Daoy (cell line): Measurements from ENCODE around the gene HIRA. TPM values are rescaled to one million over a fixed set of nuclear protein-coding genes. Genes with fewer than 3 reads are reported as not detected.

Experiments
- DNase-seq: peaks from one replicate; pipeline ENCODE4 v3.0.0-alpha.2; 2015; ENCODE audit warnings: low read depth
- total RNA-seq: library from RNA; depleted of rRNA; stranded (reverse); fragments of >200 nt; shearing (Covaris generic); gene quantifications from 2 replicates; pipeline ENCODE4 v1.2.3, GENCODE V29; 2014; rRNA removed

HIRA gene, protein sequence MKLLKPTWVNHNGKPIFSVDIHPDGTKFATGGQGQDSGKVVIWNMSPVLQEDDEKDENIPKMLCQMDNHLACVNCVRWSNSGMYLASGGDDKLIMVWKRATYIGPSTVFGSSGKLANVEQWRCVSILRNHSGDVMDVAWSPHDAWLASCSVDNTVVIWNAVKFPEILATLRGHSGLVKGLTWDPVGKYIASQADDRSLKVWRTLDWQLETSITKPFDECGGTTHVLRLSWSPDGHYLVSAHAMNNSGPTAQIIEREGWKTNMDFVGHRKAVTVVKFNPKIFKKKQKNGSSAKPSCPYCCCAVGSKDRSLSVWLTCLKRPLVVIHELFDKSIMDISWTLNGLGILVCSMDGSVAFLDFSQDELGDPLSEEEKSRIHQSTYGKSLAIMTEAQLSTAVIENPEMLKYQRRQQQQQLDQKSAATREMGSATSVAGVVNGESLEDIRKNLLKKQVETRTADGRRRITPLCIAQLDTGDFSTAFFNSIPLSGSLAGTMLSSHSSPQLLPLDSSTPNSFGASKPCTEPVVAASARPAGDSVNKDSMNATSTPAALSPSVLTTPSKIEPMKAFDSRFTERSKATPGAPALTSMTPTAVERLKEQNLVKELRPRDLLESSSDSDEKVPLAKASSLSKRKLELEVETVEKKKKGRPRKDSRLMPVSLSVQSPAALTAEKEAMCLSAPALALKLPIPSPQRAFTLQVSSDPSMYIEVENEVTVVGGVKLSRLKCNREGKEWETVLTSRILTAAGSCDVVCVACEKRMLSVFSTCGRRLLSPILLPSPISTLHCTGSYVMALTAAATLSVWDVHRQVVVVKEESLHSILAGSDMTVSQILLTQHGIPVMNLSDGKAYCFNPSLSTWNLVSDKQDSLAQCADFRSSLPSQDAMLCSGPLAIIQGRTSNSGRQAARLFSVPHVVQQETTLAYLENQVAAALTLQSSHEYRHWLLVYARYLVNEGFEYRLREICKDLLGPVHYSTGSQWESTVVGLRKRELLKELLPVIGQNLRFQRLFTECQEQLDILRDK
- 14.7 and 16.6 TPM in 2 replicates for total RNA-seq

DNA sequence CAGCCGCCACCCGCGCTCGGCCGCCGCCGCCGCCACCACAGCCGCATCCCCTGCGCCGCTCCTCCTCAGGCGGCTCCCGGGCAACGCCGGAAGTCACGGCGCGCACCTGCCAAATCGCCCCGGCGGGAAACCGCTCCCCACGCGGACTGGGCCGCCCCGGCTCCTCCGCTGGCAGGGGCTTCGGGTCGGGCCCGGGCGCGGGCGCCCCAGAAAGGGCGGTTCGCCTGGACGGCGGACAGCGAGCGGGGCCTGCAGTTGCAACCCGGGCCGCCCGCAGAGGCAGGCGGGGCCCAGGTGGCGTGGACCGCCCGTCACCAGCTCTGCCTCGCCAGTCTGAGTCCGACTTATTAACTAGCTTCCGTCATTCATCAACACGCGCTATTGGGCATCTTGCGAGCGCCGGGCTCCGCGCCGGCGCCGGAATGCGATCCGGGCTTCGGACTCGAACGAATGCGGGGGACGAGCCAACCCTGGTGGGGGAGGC is at the start of gene HIRA:
Gene HIRA (minus strand): TSS at position 85 of the 484 bp plus-strand sequence. CDS start 257 bp downstream, outside the sequence.
- peak; percentile 84 for DNase-seq

DNA sequence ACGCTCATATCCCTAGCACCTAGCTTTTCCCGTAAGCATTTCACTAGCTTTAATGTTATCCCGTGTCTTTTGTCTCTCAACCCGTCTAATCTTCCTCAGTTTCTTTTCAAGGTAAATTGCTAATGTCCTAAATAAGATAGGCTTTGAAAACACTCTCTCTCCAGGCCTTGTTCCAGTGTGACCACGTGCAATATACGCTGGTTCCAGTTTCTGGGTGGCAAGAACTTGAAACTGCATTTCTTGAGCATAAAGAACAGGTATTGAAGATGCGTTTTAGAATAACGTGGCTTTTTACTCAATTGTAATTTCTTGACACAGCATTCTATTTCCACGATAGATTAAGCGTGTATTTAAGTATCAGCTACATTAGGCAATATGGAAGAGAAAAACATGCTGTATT is 49.3 kb upstream of the HIRA start:
- DNase-seq: no peak

DNA sequence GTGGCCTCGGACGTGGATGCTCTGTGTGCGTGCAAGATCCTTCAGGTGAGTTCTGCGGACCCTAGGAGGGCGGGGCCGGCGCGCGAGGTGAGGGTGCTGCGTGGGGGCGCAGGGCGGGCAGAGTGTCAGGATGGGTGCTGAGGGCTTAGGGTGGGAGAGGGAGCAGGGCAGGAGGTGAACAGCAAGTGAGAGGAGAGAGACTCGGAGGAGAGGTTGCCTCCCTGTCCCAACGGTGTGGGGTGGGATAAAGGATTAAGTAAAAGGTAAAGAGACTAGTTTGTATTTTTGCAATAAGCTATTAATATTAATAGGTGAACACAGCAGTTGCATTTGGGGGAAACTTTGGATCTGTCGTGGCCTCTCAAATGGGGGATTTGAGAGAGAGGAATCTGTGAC is 48.6 kb upstream of the HIRA start:
- DNase-seq: no peak

DNA sequence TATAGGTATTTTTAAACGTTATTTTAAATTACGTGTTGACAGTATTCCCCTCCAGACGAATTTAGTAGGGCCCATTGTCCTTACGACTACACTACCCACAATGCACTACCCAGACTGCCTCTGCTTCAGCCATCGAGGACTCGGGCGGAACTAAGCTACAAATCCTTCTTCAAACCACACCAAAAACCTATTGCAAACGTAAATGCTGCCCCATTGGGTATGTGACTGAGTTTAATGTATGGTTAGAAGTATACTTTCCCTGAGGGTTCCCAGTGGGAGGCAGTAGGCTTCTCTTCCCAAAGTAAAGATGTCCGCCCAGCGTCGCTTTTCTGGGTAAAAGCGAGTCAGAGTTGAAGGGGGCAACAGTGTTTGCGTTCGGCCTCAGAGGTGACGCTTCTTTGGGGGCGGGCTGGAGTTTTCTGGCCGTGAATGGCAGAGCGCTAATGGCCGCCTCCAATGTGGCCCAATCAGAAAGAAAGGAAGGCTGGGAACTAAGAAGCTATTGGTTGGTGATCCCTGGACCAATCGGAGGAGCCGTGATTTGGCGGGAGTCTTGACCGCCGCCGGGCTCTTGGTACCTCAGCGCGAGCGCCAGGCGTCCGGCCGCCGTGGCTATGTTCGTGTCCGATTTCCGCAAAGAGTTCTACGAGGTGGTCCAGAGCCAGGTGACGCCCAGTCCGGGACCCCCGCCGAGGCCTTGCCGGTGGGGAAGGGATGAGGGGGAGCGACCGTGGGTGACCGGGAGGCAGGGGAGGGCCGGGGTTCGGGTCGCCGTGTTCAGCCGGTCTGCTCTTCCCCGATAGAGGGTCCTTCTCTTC is 48.0 kb upstream of the HIRA start, which contains the start of gene CDC45:
Gene CDC45 (plus strand): TSS at position 566 of the 818 bp plus-strand sequence. CDS start 49 bp downstream, at position 615.
- DNase-seq: peak; percentile 98

DNA sequence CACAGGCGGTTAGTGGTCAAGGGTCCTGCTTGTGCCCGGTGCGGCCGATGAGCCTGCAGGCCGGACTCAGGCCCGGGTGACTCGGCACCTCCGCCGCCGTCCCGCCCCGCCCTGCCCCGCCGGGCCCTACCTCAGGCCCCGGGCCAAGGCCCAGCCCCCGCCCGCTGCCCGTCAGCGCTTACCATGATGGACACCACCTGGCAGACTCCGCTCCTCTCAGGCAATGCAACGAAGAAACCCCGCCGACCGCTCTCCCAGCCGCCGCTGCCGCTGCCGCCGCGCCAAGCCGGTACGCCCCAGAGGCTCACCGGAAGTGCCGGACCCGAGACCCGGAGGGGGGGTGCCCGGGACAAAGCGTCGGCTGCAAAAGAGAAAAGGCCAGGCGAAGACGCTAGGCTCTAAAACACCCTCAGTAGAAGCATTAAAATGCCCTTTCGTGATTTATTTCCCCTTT is 47.4 kb upstream of the HIRA start, which contains the start of gene UFD1:
Gene UFD1 (minus strand): TSS at position 293 of the 454 bp plus-strand sequence. CDS start 108 bp downstream, at position 185.
- peak; percentile 84 for DNase-seq

DNA sequence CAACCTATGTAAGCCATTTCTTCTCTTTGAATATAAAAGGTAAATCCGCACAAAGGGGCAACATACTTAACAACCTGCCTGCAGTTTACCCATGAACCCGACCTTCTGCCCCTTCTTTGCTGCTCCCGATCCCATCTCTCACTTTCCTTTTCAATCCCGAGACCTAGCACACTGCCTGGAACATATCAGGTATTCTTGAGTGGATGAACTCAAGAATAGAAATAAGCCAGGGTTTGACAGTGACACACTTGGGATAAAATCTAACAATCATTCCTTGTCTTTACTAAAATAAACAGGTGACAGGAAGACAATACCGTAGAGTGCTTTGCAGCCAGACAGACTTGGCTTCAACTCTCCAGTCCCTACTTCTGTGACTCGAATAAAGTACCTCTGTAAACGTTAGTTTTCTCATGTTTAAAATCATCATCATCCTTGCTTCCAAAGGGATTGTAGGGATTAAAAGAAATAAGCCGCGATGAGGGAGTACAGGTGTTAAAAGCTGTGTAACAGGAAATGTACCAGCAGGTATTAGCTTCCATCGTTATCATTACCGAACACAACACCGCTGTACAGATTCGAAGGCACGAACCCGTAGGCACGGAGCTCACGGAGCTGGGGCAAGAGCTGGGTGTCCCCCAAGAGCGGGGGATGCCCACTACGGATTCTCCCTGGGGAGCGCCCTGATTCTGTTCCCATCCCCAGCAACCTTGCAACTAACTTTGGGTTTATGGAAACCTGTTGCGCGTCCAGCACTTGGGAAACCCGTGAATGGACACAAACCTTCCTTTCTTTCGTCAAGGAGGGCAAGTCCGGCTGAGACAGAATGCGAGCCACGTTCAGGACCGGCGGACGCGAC is 46.7 kb upstream of the HIRA start:
- no peak for DNase-seq

DNA sequence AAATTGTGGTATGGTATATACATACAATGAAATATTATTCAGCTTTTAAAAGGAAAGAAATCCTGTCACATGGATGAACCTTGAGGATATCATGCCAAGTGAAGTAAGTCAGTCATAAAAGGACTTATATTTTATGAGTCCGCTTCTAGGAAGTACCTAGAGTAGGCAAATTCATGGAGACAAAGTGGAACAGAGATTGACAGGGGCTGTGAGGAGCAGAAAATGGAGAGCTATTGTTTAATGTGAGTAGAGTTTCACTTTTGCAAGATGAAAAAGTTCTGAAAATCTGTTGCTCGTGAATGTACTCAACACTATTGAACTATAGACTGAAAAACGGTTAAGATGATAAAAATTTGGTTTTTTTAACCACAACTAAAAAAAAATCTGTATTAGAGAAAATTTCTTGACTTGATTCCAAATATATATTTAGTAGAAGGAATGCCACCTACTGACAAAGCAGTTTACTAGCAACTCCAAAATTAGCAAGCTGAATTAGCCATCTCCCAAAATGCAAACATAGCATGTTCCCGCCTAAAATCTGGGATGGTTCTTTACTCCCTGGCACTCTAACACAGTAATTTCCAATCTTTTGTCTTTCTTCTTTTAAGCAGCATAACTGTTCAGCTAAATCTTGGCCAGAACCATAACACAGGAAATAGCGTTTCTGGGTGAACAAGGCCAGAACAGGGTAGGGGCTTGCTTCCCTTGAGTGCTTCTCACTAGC is 46.0 kb upstream of the HIRA start:
- DNase-seq: no peak

DNA sequence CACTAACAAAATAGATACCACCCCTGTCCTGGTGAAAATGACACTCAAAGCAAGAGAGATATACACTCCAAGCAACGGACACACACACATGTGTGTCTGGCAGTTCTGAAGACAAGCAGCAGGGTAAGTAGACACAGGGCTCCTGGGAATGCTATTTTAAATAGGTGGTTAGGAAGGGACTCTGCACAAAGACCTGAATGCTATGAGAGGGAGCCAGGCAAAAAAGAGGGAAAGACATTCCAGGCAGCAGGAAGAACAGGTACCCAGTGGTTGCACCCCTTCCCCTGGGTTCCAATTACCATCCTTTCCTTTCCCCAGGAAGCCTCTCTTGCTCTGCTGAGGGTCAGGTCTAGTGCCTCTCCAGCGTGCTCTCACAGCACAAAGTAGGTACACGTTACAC is 44.5 kb upstream of the HIRA start:
- no peak for DNase-seq

DNA sequence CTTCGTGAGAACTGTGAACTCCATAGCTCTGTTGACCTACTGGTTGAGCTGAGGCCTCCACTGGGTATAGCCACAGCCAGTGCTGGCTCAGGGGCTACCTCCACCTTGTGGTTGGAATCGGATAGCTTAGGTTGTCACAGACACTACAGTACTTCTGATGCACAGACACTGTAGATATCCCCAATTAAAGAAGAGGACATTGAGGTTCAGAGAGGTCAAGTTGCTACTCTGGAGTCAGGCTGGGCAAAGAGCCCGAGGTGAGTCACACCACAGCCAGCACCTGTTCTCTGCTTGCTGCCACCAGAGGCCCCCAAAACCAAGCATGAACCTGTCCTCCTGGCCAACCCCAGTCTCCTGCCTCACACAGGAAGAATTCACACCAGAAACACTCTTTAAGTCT is 42.0 kb upstream of the HIRA start:
- DNase-seq: no peak

DNA sequence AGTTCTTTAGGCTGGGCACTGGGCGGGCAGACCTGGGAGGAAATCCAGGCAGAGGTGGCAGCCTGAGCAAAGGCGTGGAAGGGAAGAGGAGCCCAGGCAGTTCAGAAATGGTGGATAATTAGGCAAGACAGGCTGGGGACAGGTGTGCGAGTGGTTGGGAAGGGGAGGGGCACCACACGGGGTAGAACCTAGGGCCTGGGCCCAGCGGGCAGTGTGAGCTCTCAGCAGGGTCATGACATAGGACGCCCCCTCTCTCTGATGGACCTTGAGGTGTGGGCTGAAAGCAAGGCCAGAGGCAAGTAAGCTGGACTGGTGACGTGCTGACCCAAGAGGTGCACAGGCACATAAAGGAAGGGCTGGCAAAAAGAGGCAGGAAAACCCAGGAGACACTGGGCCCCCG is 40.7 kb upstream of the HIRA start:
- no peak for DNase-seq

DNA sequence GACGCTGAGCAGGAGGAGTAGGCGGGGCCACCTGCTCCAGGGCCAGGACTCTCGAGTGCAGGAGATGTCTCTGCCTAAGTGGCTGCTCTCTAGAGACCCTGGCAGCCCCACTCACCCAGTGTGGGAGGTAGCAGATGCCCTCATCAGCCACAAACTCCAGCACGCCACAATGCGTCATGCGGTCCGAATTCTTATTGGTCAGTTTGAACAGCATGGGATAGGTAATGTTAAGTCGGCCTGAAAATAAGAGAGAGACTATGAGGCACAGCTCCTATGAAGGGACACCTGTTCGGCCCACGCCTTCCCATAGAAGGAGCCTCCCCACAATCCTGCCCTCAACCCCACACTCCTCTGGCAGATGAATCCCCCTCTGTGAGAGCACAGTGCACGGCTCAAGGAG is 40.0 kb upstream of the HIRA start:
- no peak for DNase-seq

DNA sequence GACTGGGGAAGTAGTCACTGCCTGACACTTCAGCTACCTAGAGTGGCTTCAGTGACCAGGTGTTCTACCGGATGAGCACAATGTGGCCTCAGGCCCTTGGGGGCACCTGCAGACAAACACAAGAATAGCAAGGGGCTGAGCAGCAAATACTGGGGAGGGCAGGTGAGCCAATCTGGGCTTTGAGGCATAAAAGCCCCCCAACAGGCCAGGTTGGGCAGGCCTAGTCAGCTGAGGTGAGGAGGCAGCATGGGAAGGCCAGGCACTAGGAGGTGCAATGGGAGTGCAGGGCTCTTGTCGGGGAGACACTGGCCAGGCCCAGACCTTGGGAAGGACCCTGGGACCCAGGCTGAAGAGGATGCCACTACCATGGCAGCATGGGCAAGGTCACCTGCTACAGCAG is 38.5 kb upstream of the HIRA start:
- DNase-seq: no peak

DNA sequence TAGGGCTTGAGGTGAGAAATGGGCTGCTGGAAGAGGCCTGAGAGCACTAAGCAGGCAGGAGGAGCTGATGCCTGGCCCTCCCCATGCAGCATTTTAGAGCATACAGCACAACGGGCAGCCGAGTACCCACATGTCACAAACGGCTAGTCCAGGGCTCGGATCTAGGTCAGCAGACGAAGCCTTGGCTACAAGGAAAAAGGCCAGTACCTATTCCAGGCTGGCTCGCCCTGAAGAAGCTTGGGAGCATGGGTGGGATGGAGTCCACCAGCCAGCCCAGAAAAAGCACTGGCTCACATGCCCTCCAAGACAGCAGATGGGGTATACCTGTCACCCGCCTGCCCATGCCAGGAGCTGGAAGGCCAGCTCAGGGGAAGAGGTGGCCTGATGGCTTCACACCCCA is 37.9 kb upstream of the HIRA start:
- no peak for DNase-seq

DNA sequence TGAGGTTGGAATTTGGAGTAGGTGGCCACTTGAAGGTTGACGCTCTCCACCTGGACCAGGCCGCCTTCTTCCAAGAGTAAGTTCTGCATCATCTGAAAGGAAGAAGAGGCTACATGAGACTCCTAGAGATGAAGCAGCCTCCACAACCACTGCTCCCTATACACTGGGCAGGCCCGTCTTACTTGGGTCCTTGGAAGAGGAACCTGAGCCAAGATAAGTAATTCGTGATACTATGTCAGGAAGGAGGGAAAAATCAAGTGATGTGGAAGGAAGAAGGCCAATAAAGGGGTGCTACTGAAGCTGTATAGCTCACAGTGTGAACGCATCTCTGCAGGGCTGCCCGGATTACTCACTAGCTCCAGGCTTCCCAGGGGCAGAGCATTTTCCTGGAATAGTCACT is 36.4 kb upstream of the HIRA start:
- DNase-seq: no peak

DNA sequence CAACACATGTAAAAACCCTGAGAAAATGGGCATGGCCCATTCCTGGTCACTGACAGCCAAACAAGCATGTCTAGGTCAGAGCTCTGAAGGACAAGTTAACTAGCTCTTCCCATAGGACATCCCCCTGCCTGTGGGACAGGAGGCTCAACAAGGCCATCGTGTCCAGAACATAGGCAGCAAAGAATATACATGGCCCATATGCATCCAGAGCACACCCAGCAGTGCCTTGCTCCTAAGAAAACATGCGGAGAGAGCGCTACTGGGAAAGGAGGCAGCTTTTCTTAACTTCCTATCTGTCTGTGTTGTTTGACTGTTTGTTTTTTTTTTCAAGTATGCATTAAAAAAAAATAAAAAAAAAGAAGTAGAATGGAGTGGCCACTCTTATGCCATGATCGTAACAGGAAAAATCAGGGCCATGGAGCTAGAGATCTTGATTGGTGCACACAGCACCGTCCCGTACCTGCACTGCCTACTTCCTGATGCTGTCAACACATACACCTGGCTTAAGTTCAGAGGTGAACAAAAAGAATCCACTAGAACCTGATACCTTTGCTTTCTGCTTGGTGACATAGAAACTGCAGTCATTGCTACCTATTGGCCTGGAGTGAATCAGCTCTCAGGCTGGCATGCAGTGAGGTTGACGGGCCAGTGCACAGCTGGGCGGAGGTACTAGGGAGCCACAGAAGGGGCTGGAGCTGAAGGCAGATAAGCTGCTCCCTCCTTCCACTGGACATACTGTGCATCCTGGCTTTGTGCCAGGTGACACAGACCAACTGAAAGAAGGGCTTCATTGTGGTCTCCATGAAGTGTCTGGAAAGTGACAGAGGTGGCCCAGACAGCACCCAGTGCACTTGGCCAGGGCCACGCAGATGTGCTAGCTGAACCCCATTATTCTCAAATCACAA is 35.6 kb upstream of the HIRA start:
- no peak for DNase-seq

DNA sequence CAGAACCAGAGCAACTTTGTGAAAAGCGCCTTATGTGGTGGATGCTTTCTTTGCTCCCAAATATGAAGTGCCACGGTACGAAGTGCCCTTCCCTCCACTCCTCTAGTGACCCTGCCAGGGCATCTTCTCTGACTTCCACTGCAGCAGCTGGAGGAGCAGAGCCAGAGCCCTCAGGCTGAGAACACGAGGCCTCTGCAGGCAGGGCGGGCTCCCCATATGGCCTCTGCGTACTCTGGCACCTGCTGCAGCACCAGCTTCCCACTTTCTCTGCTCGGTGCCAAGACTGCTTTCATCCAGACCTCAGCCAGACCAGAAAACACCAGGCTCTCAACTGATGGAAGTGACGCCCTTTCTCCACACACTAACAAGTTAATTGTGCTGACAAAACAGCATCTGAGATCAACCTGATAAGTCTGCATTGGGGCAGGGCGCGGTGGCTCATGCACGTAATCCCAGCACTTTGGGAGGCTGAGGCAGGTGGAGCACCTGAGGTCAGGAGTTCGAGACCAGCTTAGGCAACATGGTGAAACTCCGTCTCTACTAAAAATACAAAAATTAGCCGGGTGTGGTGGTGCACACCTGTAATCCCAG is 34.7 kb upstream of the HIRA start:
- no peak for DNase-seq

DNA sequence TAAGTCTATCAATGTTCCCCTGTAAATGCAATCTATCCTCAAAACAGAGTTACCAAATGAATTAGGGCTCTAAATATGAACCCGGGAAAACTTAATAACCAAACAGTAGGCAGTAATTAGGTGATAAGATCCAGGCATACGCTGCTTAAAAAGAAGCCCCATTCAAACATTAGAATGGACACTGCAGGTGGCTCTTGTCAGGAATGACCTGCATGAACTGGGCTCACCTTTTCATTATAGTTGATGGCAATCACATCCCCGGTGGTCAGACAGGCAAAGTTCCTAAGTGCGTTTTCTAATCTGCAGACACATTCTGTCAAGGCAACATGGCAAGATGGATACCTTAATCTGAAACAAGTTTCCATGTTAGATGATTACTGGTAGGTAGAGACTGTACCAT is 33.4 kb upstream of the HIRA start:
- DNase-seq: no peak

DNA sequence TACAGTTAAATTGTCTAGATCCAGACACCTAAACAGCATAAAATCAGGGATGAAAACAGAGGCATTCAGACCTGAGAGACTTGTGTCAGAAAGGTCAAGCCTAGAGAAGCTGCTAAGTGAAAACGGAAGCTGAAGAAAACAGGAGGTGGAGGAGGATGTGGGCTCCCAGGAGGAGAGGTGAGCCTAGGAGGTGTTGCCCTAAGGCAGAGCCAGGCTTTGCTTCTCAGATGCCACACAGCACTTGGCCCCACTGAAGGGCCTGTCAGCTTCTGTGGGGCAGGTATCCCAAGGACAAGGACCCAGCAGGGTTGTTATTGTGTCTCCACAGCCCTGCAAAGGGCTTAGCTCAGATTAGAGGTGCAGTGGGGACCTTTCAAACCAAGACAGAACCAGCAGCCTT is 33.0 kb upstream of the HIRA start:
- DNase-seq: no peak
